Common myeloid progenitor, CD34-positive (primary cell): Measurements from ENCODE around the gene MYOF.

Source experiments
- CTCF ChIA-PET: fragments of 350-600 bp; sonication (Branson Sonifier 250); formaldehyde crosslinking; loops from one replicate; lab custom pipeline; 2021; ENCODE audit warnings: antibody characterized with exemption; lab: Charles Lee
- POLR2A ChIA-PET: fragments of 350-600 bp; sonication (Branson Sonifier 250); formaldehyde crosslinking; loops from one replicate; lab custom pipeline; 2021; ENCODE audit warnings: antibody characterized with exemption; lab: Charles Lee
- DNase-seq, 3 donors: peaks; one replicate each; pipeline versions ENCODE4 v3.0.0 to v3.0.0-alpha.2; 2013
- H3K27ac ChIP-seq, 2 experiments: 1 replicate in 1 of 2; 2 replicates in 1 of 2; pipeline ENCODE4 v1.7.0; 2013; ENCODE audit warnings: inconsistent platforms in 2 of 2, low read length in 2 of 2, mild to moderate bottlenecking in 2 of 2, low read depth in 1 of 2, moderate library complexity in 1 of 2; ENCODE audit not compliant: severe bottlenecking in 2 of 2, insufficient read depth in 1 of 2, poor library complexity in 1 of 2
- H3K27me3 ChIP-seq, 5 experiments: replicated peaks in 2 of 5; 1 replicate in 3 of 5; 2 replicates in 2 of 5; pipeline versions ENCODE4 v1.6.1 to v1.7.0; 2013; ENCODE audit warnings: low read length in 4 of 5, mild to moderate bottlenecking in 2 of 5, moderate library complexity in 2 of 5, inconsistent platforms in 1 of 5; ENCODE audit not compliant: insufficient read depth in 5 of 5, control insufficient read depth in 4 of 5
- H3K36me3 ChIP-seq, 4 experiments: 1 replicate in 2 of 4; 2 replicates in 2 of 4; pipeline versions ENCODE4 v1.6.1 to v1.7.0; 2013; ENCODE audit warnings: low read length in 3 of 4, control low read depth in 1 of 4, mild to moderate bottlenecking in 1 of 4; ENCODE audit not compliant: control insufficient read depth in 4 of 4, insufficient read depth in 4 of 4
- H3K4me1 ChIP-seq, 4 experiments: 1 replicate in 3 of 4; 2 replicates in 1 of 4; pipeline versions ENCODE4 v1.6.1 to v1.7.1; 2013; ENCODE audit warnings: low read length in 3 of 4, mild to moderate bottlenecking in 3 of 4, control low read depth in 1 of 4, inconsistent platforms in 1 of 4, moderate library complexity in 1 of 4; ENCODE audit not compliant: control insufficient read depth in 4 of 4, insufficient read depth in 4 of 4; ENCODE audit errors: control extremely low read depth in 1 of 4
- H3K4me3 ChIP-seq, 7 experiments: 1 replicate in 4 of 7; 2 replicates in 3 of 7; pipeline versions ENCODE4 v1.5.1 to v1.7.0; 2013; ENCODE audit warnings: mild to moderate bottlenecking in 7 of 7, low read length in 6 of 7, moderate library complexity in 6 of 7, inconsistent platforms in 2 of 7, low read depth in 2 of 7, control low read depth in 1 of 7; ENCODE audit not compliant: insufficient read depth in 4 of 7, control insufficient read depth in 1 of 7; ENCODE audit errors: extremely low read depth in 1 of 7
- H3K9me3 ChIP-seq, 5 experiments: 1 replicate in 4 of 5; 2 replicates in 1 of 5; pipeline versions ENCODE4 v1.6.1 to v1.7.1; 2013; ENCODE audit warnings: low read length in 4 of 5, mild to moderate bottlenecking in 2 of 5, inconsistent platforms in 1 of 5, low read depth in 1 of 5, moderate library complexity in 1 of 5; ENCODE audit not compliant: control insufficient read depth in 4 of 5, insufficient read depth in 2 of 5; ENCODE audit errors: control extremely low read depth in 1 of 5
- WGBS: methylation state at CpG from one replicate; pipeline ENCODE4 v1.1.5; 2013; ENCODE audit not compliant: insufficient coverage; 5-methylcytosine and 5-hydroxymethylcytosine counted together

MYOF gene

DNA sequence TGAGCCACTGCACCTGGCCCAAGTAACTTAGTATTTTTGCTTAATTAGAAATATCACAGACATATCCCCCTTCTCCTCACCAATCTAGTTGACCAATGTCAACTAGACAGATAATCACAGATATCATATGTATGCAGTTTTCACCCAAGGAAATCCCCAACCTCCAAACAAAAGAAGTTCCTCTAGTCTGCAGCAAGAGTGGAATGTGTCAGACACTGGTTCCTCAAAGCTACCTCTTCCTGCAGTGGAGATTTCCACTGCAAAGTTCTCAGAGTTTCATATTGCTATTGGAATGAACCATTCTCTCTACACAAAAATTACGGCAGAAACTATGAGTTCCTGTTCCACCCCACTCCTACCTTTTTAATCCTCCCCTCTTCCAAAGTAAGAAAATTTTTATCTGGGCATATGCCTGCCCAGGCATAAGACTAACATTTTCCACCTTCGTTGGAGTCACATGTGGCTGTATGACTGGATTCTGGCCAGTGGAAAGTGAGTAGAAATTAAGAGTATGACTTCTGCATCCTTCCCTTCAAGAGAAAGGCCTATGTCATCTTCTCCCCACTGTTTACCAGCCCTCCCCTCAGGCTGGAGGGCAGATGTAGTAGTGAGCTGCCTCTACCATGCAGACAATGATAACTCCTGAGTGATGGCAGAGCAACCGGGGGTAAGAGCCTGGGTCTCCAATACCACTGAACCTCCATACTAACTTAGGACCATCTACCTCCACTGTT is 103.0 kb downstream of the MYOF start:
- no peaks in the 10 kb centered on the region for H3K27me3 ChIP-seq
- no peak overlapping the region for H3K4me3 ChIP-seq
- peaks cover 0 to 5% (median 0%) of the 10 kb centered on the region in 4 experiments for H3K4me1 ChIP-seq
- POLR2A ChIA-PET: interaction anchor here (1.2 kb wide), 1 partner anchor 103 kb away, joined by 3 read pairs; the partner anchor contains the start of gene MYOF
- no peaks in the 10 kb centered on the region for H3K9me3 ChIP-seq
- H3K36me3 ChIP-seq: no peaks in the 10 kb centered on the region
- WGBS: 100% methylated on average over 1 of the region's 3 CpGs
- CTCF ChIA-PET: interaction anchor here (0.9 to 20.3 kb wide), 7 partner anchors 9 to 132 kb away, joined by 3 to 375 read pairs (median 5); partner anchors contain the start of gene MYOF
- H3K27ac ChIP-seq: no peak overlapping the region
- no peak for DNase-seq

DNA sequence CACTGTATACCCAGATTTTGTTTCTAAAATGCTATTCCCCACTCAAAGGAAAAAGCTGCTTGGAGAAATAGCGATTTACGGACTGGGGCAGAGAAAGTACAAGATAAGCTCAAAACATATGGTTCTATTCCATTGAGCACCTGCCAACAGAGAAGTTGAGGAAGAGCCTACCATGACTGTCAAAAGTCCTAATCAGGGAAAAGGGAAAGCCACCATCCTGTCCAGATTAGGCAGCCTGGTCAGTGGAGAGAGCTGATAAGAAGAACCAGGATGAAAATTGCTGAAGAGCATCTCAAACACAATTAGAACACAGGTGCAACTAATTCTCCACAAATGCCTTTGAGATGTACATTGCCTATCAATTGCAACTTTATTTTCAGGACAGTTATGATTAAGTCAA is 104.1 kb downstream of the MYOF start:
- Histone ChIP-seq H3K27ac (no peak overlapping the region), H3K4me3 (no peak overlapping the region), H3K9me3 (no peaks in the 10 kb centered on the region), H3K36me3 (no peaks in the 10 kb centered on the region), H3K4me1 (no peaks in the 10 kb centered on the region), H3K27me3 (no peaks in the 10 kb centered on the region)
- no CpG with 5 or more reads among the region's 2 CpGs for WGBS
- CTCF ChIA-PET: interaction anchor here (1.1 to 20.3 kb wide), 8 partner anchors 10 to 303 kb away, joined by 4 to 375 read pairs (median 20); partner anchors contain the start of genes CEP55 and MYOF
- POLR2A ChIA-PET: no interaction called here
- DNase-seq: no peak

DNA sequence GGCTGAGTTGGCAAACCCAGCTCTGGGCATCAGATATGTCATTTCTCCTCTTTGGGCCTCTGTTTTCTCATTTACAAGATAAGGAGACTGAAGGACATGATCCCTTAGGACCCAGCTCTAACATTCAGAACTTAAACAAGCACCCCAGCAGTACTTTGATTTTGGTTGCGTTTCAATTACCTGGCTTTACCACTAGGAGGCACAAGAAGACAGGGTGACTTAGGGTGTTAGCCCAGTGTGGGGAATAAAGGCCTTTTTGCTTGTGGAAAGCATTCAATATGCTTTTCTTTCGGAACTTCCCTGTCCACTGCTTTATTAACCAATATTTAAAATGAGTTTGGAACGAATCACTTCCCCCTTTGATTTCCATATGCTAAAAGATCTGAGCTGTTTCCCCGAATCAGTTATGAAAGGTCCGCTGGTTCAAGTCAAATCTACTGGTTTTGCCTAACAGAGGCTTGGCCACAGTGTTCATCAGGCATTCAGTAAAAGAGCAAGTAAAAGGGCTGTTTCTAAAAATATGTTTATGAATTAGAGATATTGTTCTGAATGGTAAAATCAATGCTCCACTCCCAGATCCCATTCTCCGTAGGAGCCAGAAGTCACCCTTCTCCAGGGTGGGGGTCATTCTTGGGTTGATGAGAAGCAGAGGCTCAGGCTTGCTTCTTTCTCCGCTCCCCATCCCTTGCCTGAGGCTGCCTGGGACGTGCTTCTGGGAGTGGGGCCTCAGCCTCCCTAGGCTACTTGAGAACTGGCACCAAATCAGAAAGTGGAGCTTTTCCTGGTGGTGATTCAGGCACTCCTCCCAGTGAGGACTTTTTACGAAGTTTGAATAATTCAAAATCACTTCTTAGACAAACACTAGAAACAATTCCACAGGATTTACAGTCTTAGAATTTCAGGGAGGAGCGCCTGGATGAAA is 105.5 kb downstream of the MYOF start:
- WGBS: 72% methylated on average over 8 of the region's 10 CpGs
- CTCF ChIA-PET: interaction anchor here (0.6 to 20.3 kb wide), 30 partner anchors 9 to 912 kb away, joined by 3 to 375 read pairs (median 4); partner anchors contain the start of genes CEP55 and MYOF
- H3K4me3 ChIP-seq: no peak overlapping the region

DNA sequence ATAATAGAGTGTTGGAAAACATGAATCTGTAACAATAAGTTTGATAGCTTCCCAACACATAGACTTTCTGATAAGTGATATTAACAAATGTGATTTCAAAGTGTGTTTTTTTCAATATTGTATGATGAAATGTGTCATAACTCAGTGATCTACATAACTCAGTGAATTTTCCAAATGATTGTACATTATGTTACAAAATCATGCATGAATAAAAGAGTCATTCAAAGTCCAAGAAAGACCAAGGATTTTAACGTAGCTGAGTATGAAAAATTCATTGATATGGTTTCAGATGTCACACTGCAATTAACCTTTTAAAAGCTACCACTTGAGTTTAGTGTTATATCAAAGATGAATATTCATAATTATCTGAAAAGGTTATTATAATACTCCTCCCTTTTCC is 111.2 kb downstream of the MYOF start:
- Histone ChIP-seq H3K9me3 (no peaks in the 10 kb centered on the region), H3K27me3 (no peaks in the 10 kb centered on the region), H3K36me3 (no peaks in the 10 kb centered on the region), H3K4me1 (no peaks in the 10 kb centered on the region), H3K4me3 (no peak overlapping the region), H3K27ac (no peak overlapping the region)
- DNase-seq: no peak
- CTCF ChIA-PET: interaction anchor here (0.6 to 20.3 kb wide), 4 partner anchors 15 to 332 kb away, joined by 3 to 375 read pairs (median 4); partner anchors contain the start of gene MYOF
- POLR2A ChIA-PET: no interaction called here
- no CpG with 5 or more reads among the region's 1 CpG for WGBS

More for the DNA sequence above, 105.5 kb downstream of the MYOF start:
- Histone ChIP-seq H3K27me3 (no peaks in the 10 kb centered on the region), H3K36me3 (no peaks in the 10 kb centered on the region), H3K4me1 (no peaks in the 10 kb centered on the region), H3K27ac (no peak overlapping the region), H3K9me3 (no peaks in the 10 kb centered on the region)
- DNase-seq: peak; percentile 79 to 86 (median 81)
- POLR2A ChIA-PET: no interaction called here

DNA sequence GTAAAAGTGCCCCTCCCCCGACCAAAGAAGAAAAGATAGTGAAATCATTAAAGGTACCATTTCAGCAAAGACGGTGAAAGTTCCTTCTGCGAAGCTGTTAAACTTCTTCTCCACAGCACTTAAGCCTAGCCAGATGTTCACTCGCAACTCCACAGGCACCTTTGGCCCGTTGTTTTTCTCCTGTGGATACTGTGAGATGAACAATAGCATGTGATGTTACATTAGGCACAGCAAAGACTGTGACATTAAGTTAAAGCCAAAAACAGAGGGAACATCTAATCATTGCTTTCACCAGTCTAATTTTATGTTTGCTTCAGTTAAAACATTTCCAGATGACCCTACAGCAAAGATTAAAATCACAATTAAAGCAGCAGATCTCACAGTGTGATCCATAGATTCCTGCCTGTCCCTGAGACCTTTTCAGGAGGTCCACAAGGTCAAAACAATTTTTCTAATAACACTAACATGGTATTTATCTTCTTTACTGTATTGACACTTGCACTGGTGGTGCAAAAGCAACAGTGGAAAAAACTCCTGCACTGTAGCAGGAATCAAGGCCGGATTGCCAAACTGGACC is 112.5 kb downstream of the MYOF start:
- Histone ChIP-seq H3K4me3 (no peak overlapping the region), H3K36me3 (no peaks in the 10 kb centered on the region)
- POLR2A ChIA-PET: interaction anchor here (0.6 kb wide), 1 partner anchor 145 kb away, joined by 3 read pairs; no protein-coding TSS in a partner anchor

DNA sequence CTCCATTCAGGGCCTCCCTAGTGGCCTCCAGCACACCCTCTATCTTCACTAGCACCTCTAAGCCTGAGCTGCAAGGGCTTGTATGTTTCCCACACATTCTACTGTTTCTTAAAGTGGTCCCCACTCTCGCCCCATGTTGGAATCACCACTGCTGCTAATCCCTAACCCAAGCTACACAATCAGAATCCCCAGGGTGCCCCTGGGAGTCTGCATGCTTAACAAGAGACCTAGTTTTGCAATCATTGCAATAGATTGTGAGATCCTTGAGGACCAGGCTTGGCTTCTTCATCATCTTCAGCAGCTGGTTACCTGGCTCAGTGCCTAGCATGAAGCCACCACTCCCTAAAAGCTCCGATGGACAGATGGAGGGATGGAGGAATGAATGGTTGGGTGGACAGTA is 113.9 kb downstream of the MYOF start:
- peaks cover 0 to 4% (median 0%) of the 10 kb centered on the region in 4 experiments for H3K4me1 ChIP-seq
- WGBS: 88% methylated on average over 1 of the region's 2 CpGs
- no peak overlapping the region for H3K27ac ChIP-seq
- POLR2A ChIA-PET: no interaction called here
- CTCF ChIA-PET: interaction anchor here (1.2 to 20.3 kb wide), 5 partner anchors 9 to 143 kb away, joined by 3 to 375 read pairs (median 25); partner anchors contain the start of gene MYOF
- H3K4me3 ChIP-seq: no peak overlapping the region
- H3K36me3 ChIP-seq: no peaks in the 10 kb centered on the region
- no peaks in the 10 kb centered on the region for H3K27me3 ChIP-seq
- DNase-seq: no peak
- H3K9me3 ChIP-seq: no peaks in the 10 kb centered on the region

More for the DNA sequence above, 112.5 kb downstream of the MYOF start:
- Histone ChIP-seq H3K4me1 (no peaks in the 10 kb centered on the region), H3K9me3 (no peaks in the 10 kb centered on the region), H3K27ac (no peak overlapping the region), H3K27me3 (no peaks in the 10 kb centered on the region)
- CTCF ChIA-PET: interaction anchor here (4.2 to 20.3 kb wide), 3 partner anchors 7 to 112 kb away, joined by 25 to 375 read pairs (median 34); partner anchors contain the start of gene MYOF
- no peak for DNase-seq
- 90% methylated on average over 2 of the region's 6 CpGs for WGBS
